Heart right ventricle (tissue), 16 donors: ENCODE measurements around the gene HECA. TPM values are rescaled to one million over a fixed set of nuclear protein-coding genes. Genes with fewer than 3 reads are reported as not detected.
"Not testable (repeated sequence)": the region's sequence is repeated elsewhere in the genome, so short reads cannot be mapped to it uniquely, and the experiment has no call there.

ENCODE experiments used
- ATAC-seq, 8 donors: fragments of 200-7000 bp; cut with Tn5 transposase; one replicate each; pipeline ENCODE4 v1.9.1; 2020; ENCODE audit warnings: mild to moderate bottlenecking in 8 of 8, moderate library complexity in 8 of 8, moderate number of reproducible peaks in 1 of 8
- DNase-seq, 2 donors: peaks; one replicate each; pipeline ENCODE4 v3.0.0-alpha.2; 2020
- H3K27ac ChIP-seq, 10 donors: fragments of 200-600 bp; sonication (generic) in 2 of 10; one replicate each; pipeline versions ENCODE4 v1.5.0 to v1.8.0; 2020 to 2022; ENCODE audit warnings: mild to moderate bottlenecking in 3 of 10
- H3K27me3 ChIP-seq, 7 donors: fragments of 200-600 bp; one replicate each; pipeline ENCODE4 v1.8.0; 2021 to 2022; ENCODE audit warnings: mild to moderate bottlenecking in 2 of 7
- H3K36me3 ChIP-seq, 9 donors: fragments of 200-600 bp; sonication (generic) in 1 of 9; one replicate each; pipeline versions ENCODE4 v1.5.0 to v1.8.0; 2020 to 2022; ENCODE audit warnings: mild to moderate bottlenecking in 2 of 9
- H3K4me1 ChIP-seq, 9 donors: fragments of 200-600 bp; sonication (generic) in 1 of 9; one replicate each; pipeline versions ENCODE4 v1.5.0 to v1.8.0; 2020 to 2022; ENCODE audit warnings: mild to moderate bottlenecking in 4 of 9
- H3K4me3 ChIP-seq, 10 donors: fragments of 200-600 bp; sonication (generic) in 2 of 10; one replicate each; pipeline versions ENCODE4 v1.5.0 to v1.8.0; 2020 to 2022; ENCODE audit warnings: mild to moderate bottlenecking in 7 of 10, moderate library complexity in 2 of 10
- H3K9me3 ChIP-seq, 11 donors: fragments of 200-600 bp in 10 of 11; sonication (generic) in 2 of 11; one replicate each; pipeline versions ENCODE4 v1.5.0 to v1.8.0; 2013 to 2022; ENCODE audit warnings: mild to moderate bottlenecking in 2 of 11, control low read depth in 1 of 11, moderate library complexity in 1 of 11
- CTCF ChIP-seq, 9 donors: fragments of 200-600 bp; sonication (generic) in 2 of 9; IDR thresholded peaks; one replicate each; pipeline versions ENCODE4 v1.5.0 to v1.8.0; 2021 to 2022; ENCODE audit warnings: antibody characterized with exemption in 9 of 9, mild to moderate bottlenecking in 5 of 9, moderate library complexity in 1 of 9
- WGBS, 2 donors: extraction: QIAGEN DNeasy Blood & Tissue Kit; methylation state at CpG; one replicate each; pipeline ENCODE4 v1.1.7; 2013; ENCODE audit warnings: inconsistent platforms in 1 of 2; 5-methylcytosine and 5-hydroxymethylcytosine counted together
- intact Hi-C, 10 donors: fragments of 100-400 bp; cut with DNase I; formaldehyde crosslinking; loops; one replicate each; pipeline versions ENCODE4 v1.11.1 to v1.14.2; 2022
- polyA plus RNA-seq, 2 donors: library from polyadenylated mRNA; stranded (reverse); fragments of 200-250 nt; gene quantifications; one replicate each; pipeline ENCODE4 v1.2.3, GENCODE V29; 2013
- total RNA-seq, 10 donors: library from RNA; stranded (reverse); fragmentation: NEBNext Ultra II Directional in 3 of 10; extraction: Animal tissue kit (Norgen Biotek cat#: 25700) in 3 of 10; gene quantifications; one replicate each; pipeline versions ENCODE4 v1.2.1 to v1.2.4, GENCODE V29; 2021 to 2023
- donor health status: Arrhythmogenic right ventricular cardiomyopathy.
- donor health status: ischemic (EF 13 %, LVEDD 7.1; RV severe dilation, severe dysfunction).
- donor health status: healthy with polysubstance abuse.
- donor health status: DM: no; HTN: yes; CAD: no.
- donor health status: DM: no; HTN: no; CAD: no.
- donor health status: ischemic (EF 25% LVEDD 6.9; RV normal size, moderate dysfunction).
- donor health status: ischemic (EF 25% LVEDD 5.7; RV mildly dilated, moderate dysfunction).
- donor health status: healthy.
- donor health status: DM: yes; HTN: yes; CAD: no.
- donor health status: Ischemic cardiomyopathy.
- donor health status: ischemic (EF 35%, LVEDD 5.7; RV mildly dilated, moderate dysfunction).
- donor health status: nonischemic (EF 11% LVEDD 7.7; RV severe dilation, severe dysfunction).
- donor health status: DM: yes; HTN: yes; CAD: no.
- donor health status: PGD.
- donor health status: ischemic (EF 29% LVEDD 5.4; RV normal size, mild dysfunction).
- donor health status: nonischemic (EF 23%, LVEDD 6.1; RV moderate dilation, normal function).

The HECA gene
- total and polyA plus RNA-seq, 12 donors = 8.6 to 70.6 (median 42.8) TPM

- H3K4me3 ChIP-seq = peak overlapping the region in 1 of 10 donors; percentile 4
- no peak for ATAC-seq
Observed at GRCh38 chr6:139134064-139134395, 850 bp upstream of the HECA start.

GRCh38 chr6:139135578-139136545 is 982 bp downstream of the HECA start:
- peak; percentile 73 to 80 for DNase-seq
- Histone ChIP-seq H3K36me3 (peaks cover 0 to 8% (median 0%) of the 10 kb centered on the region in 9 donors), H3K9me3 (no peaks in the 10 kb centered on the region), H3K4me1 (peaks cover 0 to 79% (median 44%) of the 10 kb centered on the region in 9 donors), H3K27ac (peak overlapping the region; percentile 93 to 98 (median 96)), H3K4me3 (peak overlapping the region; percentile 45 to 90 (median 83)), H3K27me3 (no peaks in the 10 kb centered on the region)
- peak; percentile 24 to 68 (median 48) for ATAC-seq
- WGBS, 2 donors = 1% methylated on average over 29 to 76 of the region's 76 CpGs
- intact Hi-C loops = no loop called here
- TF ChIP-seq CTCF (IDR thresholded peaks at IDR 0.05) = peak in 4 of 9 donors; percentile 12 to 46 (median 36)

More at GRCh38 chr6:139134064-139134395, 850 bp upstream of the HECA start:
- no peak for TF ChIP-seq CTCF (IDR thresholded peaks at IDR 0.05)
- H3K27ac ChIP-seq = peak overlapping the region in 8 of 10 donors; percentile 13 to 98 (median 80)
- no peaks in the 10 kb centered on the region for H3K27me3 ChIP-seq
- H3K4me1 ChIP-seq = peaks cover 0 to 64% (median 35%) of the 10 kb centered on the region in 9 donors
- DNase-seq = no peak
- intact Hi-C loops = no loop called here
- no peaks in the 10 kb centered on the region for H3K9me3 ChIP-seq
- peaks cover 0 to 8% (median 0%) of the 10 kb centered on the region in 9 donors for H3K36me3 ChIP-seq

- peak overlapping the region in 8 of 10 donors; percentile 93 to 98 (median 97) for H3K27ac ChIP-seq
- no peaks in the 10 kb centered on the region for H3K27me3 ChIP-seq
- peak overlapping the region in 7 of 10 donors; percentile 12 to 89 (median 80) for H3K4me3 ChIP-seq
- H3K4me1 ChIP-seq = peaks cover 0 to 66% (median 48%) of the 10 kb centered on the region in 9 donors
- ATAC-seq = peak in 2 of 8 donors; percentile 15 to 47
- WGBS, 2 donors = 31 to 50% methylated on average over 2 of the region's 2 CpGs
- DNase-seq = no peak
- peaks cover 0 to 8% (median 0%) of the 10 kb centered on the region in 9 donors for H3K36me3 ChIP-seq
- no peak for TF ChIP-seq CTCF (IDR thresholded peaks at IDR 0.05)
- H3K9me3 ChIP-seq = no peaks in the 10 kb centered on the region
- intact Hi-C loops = no loop called here
Observed at GRCh38 chr6:139137706-139138105, 2.8 kb downstream of the HECA start.

- intact Hi-C loops, ATAC-seq, H3K9me3 ChIP-seq, H3K4me3 ChIP-seq, H3K27me3 ChIP-seq, H3K27ac ChIP-seq, DNase-seq, H3K36me3 ChIP-seq: not testable (repeated sequence)
- peaks cover 2 to 79% (median 65%) of the 10 kb centered on the region in 9 donors for H3K4me1 ChIP-seq
- 87 to 88% methylated on average over 12 of the region's 12 CpGs for WGBS, 2 donors
Observed at GRCh38 chr6:139140854-139141253, 6.0 kb downstream of the HECA start.
